Fibroblast of the aortic adventitia (primary cell): ENCODE measurements around the gene LRRC3C. TPM values are rescaled to one million over a fixed set of nuclear protein-coding genes. Genes with fewer than 3 reads are reported as not detected.

Experiments used
- DNase-seq: peaks from one replicate; pipeline ENCODE4 v3.0.0-alpha.2; 2010; ENCODE audit warnings: low read depth
- H3K4me3 ChIP-seq: 2 replicates; pipeline ENCODE4 v1.5.1; 2011; ENCODE audit warnings: low read depth, mild to moderate bottlenecking, control low read depth, low read length, moderate library complexity
- total RNA-seq: library from RNA; depleted of rRNA; stranded (reverse); fragments of >200 nt; gene quantifications from 2 replicates; pipeline ENCODE4 v1.2.3, GENCODE V29; 2012; ENCODE audit warnings: low replicate concordance
- TF ChIP-seq, protein P1 (sequence below): IDR thresholded peaks from 2 replicates; pipeline ENCODE4 v1.5.1; 2011; ENCODE audit warnings: mild to moderate bottlenecking, low read length, control low read depth, inconsistent platforms; ENCODE audit not compliant: insufficient read depth

LRRC3C gene
- total RNA-seq, 1 donor, result not detected

DNA sequence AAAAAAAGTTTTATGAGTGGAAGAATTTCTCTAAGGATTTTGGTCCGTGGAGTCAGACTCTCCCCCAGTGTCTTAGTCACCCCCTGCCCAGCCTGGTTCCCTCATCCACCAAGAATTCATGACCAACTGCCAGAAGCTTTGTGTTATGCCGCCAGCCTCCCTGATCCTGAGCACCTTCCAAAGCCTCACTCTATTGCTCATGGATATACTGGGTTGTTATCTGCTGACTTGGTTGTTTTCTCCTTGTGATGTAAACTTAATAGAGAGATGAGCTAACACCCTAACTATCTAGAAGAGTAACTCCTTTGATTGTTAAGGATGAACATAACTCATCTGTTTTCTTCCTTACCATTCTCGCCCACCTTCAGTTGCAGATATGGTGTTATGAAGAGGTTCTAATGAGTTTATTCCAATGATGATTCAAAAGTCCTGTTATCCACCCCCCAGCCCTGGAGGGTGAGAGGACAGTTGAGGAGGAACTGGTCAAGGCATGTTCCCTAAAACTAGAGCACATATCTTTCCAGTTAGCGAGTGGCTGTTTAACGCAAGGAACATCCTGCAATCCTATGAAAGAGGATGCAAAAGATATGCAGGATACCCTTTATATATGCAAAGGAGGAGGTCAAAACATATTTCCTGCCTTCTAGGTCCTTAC lies 51.6 kb downstream of the LRRC3C start:
- peak; percentile 90 for DNase-seq
- TF ChIP-seq, protein P1, sequence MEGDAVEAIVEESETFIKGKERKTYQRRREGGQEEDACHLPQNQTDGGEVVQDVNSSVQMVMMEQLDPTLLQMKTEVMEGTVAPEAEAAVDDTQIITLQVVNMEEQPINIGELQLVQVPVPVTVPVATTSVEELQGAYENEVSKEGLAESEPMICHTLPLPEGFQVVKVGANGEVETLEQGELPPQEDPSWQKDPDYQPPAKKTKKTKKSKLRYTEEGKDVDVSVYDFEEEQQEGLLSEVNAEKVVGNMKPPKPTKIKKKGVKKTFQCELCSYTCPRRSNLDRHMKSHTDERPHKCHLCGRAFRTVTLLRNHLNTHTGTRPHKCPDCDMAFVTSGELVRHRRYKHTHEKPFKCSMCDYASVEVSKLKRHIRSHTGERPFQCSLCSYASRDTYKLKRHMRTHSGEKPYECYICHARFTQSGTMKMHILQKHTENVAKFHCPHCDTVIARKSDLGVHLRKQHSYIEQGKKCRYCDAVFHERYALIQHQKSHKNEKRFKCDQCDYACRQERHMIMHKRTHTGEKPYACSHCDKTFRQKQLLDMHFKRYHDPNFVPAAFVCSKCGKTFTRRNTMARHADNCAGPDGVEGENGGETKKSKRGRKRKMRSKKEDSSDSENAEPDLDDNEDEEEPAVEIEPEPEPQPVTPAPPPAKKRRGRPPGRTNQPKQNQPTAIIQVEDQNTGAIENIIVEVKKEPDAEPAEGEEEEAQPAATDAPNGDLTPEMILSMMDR, result no peak
- no peak overlapping the region for H3K4me3 ChIP-seq

DNA sequence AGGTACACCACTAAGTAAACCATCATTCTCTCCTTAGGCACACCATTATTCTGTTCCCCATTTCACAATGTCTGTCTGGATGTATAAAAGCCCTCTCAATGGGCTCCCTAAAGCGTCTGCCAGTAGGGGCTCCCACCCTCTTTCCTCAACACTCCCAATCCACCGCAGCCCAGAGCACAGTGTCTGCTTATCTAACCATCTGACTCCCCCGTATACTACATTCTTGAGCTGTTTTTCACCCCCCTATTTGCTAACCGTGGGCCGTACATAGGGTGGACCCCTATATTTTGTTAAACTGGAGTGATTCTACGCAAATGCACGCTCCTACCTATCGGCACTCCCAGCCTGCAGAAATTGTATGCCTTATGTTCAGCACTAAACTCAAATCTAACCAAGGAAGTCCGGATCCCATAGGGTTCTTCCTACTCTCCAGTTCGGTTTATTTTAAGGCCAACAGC lies 52.4 kb downstream of the LRRC3C start:
- DNase-seq, result no peak
- peak overlapping the region; percentile 71 for H3K4me3 ChIP-seq
- TF ChIP-seq, protein P1, result peak; percentile 12

DNA sequence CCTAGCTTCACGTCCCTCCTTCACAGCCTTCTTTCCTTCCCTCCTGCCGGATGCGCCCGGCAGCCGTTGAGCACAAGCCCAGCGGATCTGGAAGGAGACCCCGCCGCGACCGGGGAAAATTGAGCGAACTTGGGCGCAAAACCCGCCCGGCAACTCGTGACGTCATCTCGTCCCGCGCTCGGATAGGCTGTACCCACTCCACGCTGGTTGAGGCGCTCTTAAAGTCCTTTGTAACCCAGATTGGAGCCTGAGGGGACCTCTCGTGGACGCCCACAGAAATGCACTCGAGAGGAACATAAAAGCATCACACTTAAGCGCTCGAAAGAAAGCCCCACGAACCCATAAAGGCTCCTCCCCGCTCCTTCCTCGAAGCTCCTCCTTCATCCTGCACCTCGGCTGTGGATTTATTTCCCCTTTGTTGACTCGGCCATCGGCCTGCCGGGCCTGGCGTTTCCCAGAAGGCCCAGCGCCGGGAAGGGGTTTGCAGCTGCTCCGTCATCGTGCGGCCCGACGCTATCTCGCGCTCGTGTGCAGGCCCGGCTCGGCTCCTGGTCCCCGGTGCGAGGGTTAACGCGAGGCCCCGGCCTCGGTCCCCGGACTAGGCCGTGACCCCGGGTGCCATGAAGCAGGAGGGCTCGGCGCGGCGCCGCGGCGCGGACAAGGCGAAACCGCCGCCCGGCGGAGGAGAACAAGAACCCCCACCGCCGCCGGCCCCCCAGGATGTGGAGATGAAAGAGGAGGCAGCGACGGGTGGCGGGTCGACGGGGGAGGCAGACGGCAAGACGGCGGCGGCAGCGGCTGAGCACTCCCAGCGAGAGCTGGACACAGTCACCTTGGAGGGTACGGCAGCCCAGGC lies 53.0 kb downstream of the LRRC3C start, which contains the start of gene PSMD3:
PSMD3 (plus strand) TSS at position 457 of the 856 bp plus-strand sequence; CDS start at position 621, 164 bp downstream.
- peak; percentile 100 for DNase-seq
- TF ChIP-seq, protein P1, result peak; percentile 79

DNA sequence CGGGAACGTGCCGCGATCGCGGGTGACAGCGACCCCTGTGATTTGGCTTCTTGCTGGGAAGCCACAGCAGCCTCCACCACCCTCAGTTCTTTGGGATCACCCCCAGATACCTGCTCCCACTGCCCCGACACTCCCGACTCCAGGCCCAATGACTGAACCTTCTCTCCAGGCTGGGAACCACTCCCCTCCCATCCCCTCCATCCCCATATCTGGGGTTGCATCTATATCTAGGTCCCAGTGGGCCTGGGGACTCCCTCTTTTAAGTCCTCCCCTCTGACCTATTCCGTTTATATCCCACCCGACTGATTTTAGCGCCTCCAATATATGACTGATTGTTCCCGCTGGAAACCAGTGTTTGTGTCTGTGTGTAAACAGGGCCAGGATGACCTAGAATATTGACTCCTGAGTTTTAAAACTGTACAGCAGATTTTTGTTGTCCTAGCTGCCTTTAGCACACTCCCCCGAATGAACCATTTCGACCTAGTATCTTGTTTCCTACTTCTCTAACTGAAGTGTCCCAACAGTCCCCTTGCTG lies 53.7 kb downstream of the LRRC3C start:
- TF ChIP-seq, protein P1, result no peak
- H3K4me3 ChIP-seq, result peak overlapping the region; percentile 95
- DNase-seq, result no peak

More for the DNA sequence above, 53.0 kb downstream of the LRRC3C start, which contains the start of gene PSMD3:
- H3K4me3 ChIP-seq, result peak within 1 kb of the TSS; percentile 95

DNA sequence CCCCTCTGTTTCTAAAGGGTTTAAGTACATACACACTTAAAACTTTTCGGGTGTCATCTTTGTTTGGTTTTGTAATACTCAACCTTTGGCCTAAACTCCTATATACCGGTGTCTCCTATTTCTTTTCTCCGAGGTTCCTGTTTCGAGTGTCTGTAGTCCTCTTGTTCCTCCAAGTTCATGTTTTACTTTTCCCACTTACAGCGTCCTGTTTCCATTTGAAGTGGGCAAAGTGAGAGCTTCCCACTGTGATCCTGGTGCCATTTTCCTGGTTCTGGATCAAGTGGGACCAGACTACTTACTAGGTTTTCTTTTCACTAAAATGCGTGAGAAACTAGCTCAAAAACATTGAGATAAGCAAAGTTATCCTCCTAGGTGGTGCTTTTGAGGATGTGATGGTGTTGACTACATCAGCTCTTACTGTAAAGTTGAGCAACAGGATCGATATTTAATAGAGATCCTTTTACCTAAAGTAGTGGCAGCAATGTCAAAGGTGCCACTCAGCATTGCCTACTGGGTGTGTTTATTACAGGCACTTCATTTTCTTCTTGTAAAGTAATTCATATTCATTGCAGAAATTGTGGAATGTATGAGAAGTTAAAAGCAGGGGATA lies 54.3 kb downstream of the LRRC3C start:
- TF ChIP-seq, protein P1, result no peak
- DNase-seq, result no peak

DNA sequence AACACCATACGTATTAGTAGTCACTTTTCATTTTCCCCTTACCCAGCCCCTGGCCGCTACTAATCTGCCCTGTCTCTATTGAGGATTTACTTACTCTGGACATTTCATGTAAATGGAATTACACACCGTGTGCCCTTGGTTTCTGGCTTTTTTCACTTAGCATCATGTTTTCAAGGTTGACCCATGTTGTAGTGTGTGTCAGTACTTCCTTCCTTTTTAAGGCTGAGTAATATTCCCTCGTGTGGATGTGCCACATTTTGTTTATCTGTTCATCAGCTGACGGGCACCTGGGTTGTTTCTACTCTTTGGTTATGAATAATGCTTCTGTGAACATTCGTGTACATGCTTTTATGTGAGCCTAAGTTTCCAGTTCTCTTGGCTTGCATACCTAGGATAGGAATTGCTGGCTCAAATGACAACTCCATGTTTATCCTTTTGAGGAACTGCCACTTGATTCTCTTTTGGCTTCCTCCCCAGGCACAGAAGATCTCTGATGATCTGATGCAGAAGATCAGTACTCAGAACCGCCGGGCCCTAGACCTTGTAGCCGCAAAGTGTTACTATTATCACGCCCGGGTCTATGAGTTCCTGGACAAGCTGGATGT lies 60.8 kb downstream of the LRRC3C start:
- DNase-seq, result no peak
- H3K4me3 ChIP-seq, result no peak overlapping the region
- TF ChIP-seq, protein P1, result no peak

More for the DNA sequence above, 54.3 kb downstream of the LRRC3C start:
- H3K4me3 ChIP-seq, result peak overlapping the region; percentile 95
